Ishikawa (cell line): ENCODE data around the gene NHSL2.

ENCODE experiments used
- CEBPB ChIP-seq: IDR thresholded peaks from 2 replicates; pipeline ENCODE4 v1.6.1; 2012
- CREB1 ChIP-seq: IDR thresholded peaks from 2 replicates; pipeline ENCODE4 v1.6.1; 2012; ENCODE audit warnings: low read depth
- EGR1 ChIP-seq: IDR thresholded peaks from 2 replicates; pipeline ENCODE4 v1.6.1; 2012
- EP300 ChIP-seq: IDR thresholded peaks from 2 replicates; pipeline ENCODE4 v1.6.1; 2012; ENCODE audit warnings: borderline replicate concordance
- FOXM1 ChIP-seq: IDR thresholded peaks from 2 replicates; pipeline ENCODE4 v1.6.1; 2012; ENCODE audit warnings: low read depth, borderline replicate concordance
- NFIC ChIP-seq: IDR thresholded peaks from 2 replicates; pipeline ENCODE4 v1.6.1; 2012
- RAD21 ChIP-seq: IDR thresholded peaks from 2 replicates; pipeline ENCODE4 v1.6.1; 2012; ENCODE audit warnings: low read depth
- TAF1 ChIP-seq: IDR thresholded peaks from 2 replicates; pipeline ENCODE4 v1.6.1; 2012; ENCODE audit warnings: low read depth, mild to moderate bottlenecking
- TCF12 ChIP-seq: IDR thresholded peaks from 2 replicates; pipeline ENCODE4 v1.6.1; 2012; ENCODE audit warnings: low read depth
- TEAD4 ChIP-seq: IDR thresholded peaks from 2 replicates; pipeline ENCODE4 v1.6.1; 2012
- YY1 ChIP-seq: IDR thresholded peaks from 2 replicates; pipeline ENCODE4 v1.6.1; 2012; ENCODE audit warnings: low read depth
- ZBTB7A ChIP-seq: IDR thresholded peaks from 2 replicates; pipeline ENCODE4 v1.6.1; 2012; ENCODE audit warnings: low read depth
- TF ChIP-seq, protein P1 (sequence below): IDR thresholded peaks from 2 replicates; pipeline ENCODE4 v1.6.1; 2012
- TF ChIP-seq, protein P2 (sequence below): IDR thresholded peaks from 2 replicates; pipeline ENCODE4 v1.6.1; 2012; ENCODE audit warnings: low read depth, mild to moderate bottlenecking
- TF ChIP-seq, protein P3 (sequence below): IDR thresholded peaks from 2 replicates; pipeline ENCODE4 v1.6.1; 2012

NHSL2 gene

DNA sequence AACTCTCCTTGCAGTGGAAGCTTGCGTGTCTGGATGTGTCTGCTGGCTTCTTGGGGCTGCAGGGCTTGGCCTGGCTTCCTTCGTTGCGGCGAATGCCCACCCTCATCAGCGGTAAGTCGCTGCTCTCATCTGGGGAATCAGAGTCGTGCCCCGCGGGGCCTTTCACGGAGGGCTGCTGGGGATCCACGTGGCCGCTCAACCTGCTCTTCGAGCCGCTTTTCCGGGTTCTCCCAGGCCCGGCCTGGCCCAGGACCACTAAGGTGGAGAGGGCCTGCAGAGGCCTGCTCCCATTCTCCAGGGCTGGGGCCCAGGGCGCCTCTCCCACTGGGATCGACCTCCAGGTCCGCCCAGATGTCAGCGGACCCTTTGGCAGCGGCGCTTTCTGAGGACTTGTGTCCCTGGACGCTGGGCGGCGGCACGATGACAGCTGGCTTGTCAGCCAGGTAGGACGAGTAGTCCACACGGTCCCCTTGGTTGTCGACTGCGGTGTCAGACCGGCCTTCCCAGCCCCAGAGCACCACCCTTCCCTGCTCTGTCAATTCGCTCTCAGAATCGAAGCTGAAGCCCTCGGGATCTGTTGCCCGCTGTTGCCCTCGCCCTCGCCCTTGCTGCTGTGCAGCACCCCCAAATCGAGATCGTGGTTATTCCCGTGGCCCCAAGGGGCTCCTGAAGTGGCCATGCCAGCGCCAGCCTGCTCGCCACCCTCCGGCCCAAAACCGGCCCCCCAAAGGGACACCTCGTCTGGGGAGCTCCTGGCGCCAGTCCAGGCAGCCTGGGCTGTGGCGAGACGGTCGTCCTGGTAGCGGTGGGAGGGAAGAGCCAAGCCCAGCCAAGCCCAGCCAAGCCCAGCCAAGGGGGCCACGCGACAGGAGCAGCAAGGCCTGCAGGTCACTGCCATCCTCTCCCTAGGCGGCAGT, 37.8 kb upstream of the NHSL2 start:
- no peak for TF ChIP-seq CREB1

DNA sequence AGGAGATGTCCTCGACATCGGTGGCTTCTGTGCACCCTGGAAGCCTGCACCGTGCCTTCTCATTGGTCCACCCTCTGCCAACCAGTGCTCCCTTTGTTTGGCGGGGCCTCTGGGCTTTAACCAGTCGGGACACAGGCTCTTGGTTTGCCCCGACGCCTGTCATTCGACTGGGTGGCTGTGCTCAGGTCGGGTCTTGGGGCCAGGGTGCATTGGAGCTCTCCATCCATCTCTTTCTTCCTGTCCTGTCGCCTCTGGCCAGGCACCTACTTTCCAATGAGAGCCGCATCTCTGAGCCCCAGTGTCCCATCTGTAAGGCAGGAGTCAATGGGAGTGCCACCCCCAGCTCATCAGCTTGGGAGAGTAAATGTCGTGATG, 37.2 kb upstream of the NHSL2 start:
- TF ChIP-seq ZBTB7A, result no peak
- TF ChIP-seq, protein P1, sequence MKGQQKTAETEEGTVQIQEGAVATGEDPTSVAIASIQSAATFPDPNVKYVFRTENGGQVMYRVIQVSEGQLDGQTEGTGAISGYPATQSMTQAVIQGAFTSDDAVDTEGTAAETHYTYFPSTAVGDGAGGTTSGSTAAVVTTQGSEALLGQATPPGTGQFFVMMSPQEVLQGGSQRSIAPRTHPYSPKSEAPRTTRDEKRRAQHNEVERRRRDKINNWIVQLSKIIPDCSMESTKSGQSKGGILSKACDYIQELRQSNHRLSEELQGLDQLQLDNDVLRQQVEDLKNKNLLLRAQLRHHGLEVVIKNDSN, result no peak
- TF ChIP-seq NFIC, result no peak
- no peak for TF ChIP-seq RAD21

DNA sequence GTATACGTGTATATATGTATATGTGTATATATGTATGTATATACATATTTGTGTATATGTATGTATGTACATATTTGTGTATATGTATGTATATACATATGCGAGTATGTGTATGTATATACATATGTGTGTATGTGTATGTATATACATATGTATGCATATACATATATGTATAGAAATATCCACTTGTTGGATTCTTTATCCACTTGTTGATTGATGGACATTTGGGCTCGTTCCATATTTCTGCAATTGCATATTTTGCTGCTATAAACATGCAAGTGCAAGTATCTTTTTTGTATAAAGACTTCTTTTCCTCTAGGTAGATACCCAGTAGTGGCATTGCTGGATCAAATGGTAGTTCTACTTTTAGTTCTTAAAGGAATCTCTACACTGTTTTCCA, 25.5 kb upstream of the NHSL2 start:
- no peak for TF ChIP-seq YY1
- no peak for TF ChIP-seq CREB1
- TF ChIP-seq, protein P2, sequence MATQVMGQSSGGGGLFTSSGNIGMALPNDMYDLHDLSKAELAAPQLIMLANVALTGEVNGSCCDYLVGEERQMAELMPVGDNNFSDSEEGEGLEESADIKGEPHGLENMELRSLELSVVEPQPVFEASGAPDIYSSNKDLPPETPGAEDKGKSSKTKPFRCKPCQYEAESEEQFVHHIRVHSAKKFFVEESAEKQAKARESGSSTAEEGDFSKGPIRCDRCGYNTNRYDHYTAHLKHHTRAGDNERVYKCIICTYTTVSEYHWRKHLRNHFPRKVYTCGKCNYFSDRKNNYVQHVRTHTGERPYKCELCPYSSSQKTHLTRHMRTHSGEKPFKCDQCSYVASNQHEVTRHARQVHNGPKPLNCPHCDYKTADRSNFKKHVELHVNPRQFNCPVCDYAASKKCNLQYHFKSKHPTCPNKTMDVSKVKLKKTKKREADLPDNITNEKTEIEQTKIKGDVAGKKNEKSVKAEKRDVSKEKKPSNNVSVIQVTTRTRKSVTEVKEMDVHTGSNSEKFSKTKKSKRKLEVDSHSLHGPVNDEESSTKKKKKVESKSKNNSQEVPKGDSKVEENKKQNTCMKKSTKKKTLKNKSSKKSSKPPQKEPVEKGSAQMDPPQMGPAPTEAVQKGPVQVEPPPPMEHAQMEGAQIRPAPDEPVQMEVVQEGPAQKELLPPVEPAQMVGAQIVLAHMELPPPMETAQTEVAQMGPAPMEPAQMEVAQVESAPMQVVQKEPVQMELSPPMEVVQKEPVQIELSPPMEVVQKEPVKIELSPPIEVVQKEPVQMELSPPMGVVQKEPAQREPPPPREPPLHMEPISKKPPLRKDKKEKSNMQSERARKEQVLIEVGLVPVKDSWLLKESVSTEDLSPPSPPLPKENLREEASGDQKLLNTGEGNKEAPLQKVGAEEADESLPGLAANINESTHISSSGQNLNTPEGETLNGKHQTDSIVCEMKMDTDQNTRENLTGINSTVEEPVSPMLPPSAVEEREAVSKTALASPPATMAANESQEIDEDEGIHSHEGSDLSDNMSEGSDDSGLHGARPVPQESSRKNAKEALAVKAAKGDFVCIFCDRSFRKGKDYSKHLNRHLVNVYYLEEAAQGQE, result no peak
- no peak for TF ChIP-seq CEBPB
- TF ChIP-seq EGR1, result no peak
- TF ChIP-seq EP300, result no peak
- TF ChIP-seq ZBTB7A, result no peak
- no peak for TF ChIP-seq TAF1
- TF ChIP-seq, protein P3, sequence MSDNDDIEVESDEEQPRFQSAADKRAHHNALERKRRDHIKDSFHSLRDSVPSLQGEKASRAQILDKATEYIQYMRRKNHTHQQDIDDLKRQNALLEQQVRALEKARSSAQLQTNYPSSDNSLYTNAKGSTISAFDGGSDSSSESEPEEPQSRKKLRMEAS, result no peak
- no peak for TF ChIP-seq RAD21
- no peak for TF ChIP-seq NFIC
- no peak for TF ChIP-seq FOXM1
- no peak for TF ChIP-seq TEAD4

DNA sequence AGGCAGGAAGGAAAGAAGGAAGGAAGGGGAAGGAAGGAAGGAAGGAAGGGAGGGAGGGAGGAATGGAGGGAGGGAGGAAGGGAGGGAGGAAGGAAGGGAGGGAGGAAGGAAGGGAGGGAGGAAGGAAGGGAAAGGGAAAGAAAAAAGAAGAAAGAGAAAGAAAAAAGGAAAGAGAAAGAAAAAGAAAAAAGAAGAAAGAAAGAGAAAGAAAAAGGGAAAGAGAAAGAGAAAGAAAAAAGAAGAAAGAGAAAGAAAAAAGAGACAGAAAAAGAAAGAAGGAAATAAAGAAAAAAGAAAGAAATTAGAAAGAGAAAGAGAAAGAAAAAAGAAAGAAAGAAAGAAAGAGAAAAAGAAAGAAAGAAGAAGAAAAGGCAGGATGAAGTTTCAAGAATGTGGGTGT, 15.0 kb upstream of the NHSL2 start:
- TF ChIP-seq RAD21 (no peak), TCF12 (no peak), EGR1 (no peak), TEAD4 (no peak), EP300 (no peak), TAF1 (no peak), NFIC (no peak), CEBPB (no peak), ZBTB7A (no peak)
- TF ChIP-seq, protein P2, result no peak
- TF ChIP-seq, protein P3, result no peak

DNA sequence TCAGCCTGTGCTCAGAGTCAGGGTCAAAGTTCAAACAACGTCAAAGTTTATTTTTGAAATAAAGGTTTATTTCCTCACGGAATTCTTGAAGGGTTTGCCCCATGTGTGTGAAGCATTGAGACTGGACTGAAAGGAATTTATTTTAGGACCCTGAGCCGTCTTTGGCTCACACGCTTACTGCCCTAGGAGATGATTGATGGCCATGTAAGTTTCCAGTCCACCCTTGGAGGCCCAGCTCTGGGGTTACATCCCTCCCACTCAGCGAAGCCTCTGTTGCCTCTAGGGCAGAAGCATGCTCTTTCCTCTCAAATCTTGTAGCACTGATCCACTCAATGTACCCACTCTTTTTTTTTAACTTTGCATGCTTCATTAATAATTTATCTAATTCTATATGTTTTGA, 4.5 kb upstream of the NHSL2 start:
- TF ChIP-seq YY1, result no peak
- TF ChIP-seq TCF12, result no peak
- TF ChIP-seq CEBPB, result no peak
- no peak for TF ChIP-seq ZBTB7A
- TF ChIP-seq, protein P3, result no peak
- no peak for TF ChIP-seq FOXM1
- no peak for TF ChIP-seq CREB1
- no peak for TF ChIP-seq TEAD4
- TF ChIP-seq, protein P1, result no peak
- no peak for TF ChIP-seq RAD21
- TF ChIP-seq NFIC, result no peak
- no peak for TF ChIP-seq EGR1
- TF ChIP-seq, protein P2, result no peak
- no peak for TF ChIP-seq TAF1
- TF ChIP-seq EP300, result no peak
